Measurements from ENCODE around the gene ZHX3. TPM values are rescaled to one million over a fixed set of nuclear protein-coding genes. Genes with fewer than 3 reads are reported as not detected.

The ZHX3 gene, protein sequence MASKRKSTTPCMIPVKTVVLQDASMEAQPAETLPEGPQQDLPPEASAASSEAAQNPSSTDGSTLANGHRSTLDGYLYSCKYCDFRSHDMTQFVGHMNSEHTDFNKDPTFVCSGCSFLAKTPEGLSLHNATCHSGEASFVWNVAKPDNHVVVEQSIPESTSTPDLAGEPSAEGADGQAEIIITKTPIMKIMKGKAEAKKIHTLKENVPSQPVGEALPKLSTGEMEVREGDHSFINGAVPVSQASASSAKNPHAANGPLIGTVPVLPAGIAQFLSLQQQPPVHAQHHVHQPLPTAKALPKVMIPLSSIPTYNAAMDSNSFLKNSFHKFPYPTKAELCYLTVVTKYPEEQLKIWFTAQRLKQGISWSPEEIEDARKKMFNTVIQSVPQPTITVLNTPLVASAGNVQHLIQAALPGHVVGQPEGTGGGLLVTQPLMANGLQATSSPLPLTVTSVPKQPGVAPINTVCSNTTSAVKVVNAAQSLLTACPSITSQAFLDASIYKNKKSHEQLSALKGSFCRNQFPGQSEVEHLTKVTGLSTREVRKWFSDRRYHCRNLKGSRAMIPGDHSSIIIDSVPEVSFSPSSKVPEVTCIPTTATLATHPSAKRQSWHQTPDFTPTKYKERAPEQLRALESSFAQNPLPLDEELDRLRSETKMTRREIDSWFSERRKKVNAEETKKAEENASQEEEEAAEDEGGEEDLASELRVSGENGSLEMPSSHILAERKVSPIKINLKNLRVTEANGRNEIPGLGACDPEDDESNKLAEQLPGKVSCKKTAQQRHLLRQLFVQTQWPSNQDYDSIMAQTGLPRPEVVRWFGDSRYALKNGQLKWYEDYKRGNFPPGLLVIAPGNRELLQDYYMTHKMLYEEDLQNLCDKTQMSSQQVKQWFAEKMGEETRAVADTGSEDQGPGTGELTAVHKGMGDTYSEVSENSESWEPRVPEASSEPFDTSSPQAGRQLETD
- total RNA-seq, result 24.5 TPM

DNA sequence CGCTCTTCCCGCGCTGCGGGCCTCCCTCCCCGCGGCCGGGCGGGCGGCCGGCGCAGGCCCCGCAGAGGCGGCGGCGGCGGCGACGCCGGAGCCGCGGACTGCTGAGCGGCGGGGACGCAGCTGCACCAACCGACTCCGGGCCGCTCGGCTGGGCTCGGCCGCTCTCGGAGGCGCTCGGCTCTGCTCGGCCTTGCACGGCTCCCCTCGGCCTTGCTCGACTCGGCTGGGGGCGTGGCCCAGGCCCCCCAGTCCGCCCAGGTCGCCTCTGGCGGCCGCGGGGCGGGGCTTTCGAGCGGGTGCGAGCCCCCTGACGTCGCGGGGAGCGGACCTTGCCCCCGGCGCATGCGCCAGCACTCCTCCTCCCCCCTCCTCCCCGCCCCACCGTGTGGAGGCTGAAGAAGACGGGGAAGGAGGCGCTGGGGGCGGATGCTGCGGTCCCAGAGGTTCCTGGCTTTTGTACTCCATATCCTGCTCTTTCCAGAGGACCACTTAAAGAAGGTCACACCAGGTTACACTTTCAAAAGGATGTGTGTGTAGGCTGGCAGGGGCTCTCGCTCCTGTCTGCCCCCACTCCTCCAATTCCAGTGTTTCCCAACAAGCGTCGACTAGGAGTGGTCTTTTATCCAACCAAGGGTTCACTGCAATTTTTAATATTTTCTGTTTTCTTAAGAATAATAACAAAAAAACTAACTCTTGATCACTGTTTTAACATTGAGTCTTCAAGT, at the start of gene ZHX3:
ZHX3 (minus strand) TSS at position 186 of the 725 bp plus-strand sequence. CDS start 112,815 bp downstream, outside the sequence.

DNA sequence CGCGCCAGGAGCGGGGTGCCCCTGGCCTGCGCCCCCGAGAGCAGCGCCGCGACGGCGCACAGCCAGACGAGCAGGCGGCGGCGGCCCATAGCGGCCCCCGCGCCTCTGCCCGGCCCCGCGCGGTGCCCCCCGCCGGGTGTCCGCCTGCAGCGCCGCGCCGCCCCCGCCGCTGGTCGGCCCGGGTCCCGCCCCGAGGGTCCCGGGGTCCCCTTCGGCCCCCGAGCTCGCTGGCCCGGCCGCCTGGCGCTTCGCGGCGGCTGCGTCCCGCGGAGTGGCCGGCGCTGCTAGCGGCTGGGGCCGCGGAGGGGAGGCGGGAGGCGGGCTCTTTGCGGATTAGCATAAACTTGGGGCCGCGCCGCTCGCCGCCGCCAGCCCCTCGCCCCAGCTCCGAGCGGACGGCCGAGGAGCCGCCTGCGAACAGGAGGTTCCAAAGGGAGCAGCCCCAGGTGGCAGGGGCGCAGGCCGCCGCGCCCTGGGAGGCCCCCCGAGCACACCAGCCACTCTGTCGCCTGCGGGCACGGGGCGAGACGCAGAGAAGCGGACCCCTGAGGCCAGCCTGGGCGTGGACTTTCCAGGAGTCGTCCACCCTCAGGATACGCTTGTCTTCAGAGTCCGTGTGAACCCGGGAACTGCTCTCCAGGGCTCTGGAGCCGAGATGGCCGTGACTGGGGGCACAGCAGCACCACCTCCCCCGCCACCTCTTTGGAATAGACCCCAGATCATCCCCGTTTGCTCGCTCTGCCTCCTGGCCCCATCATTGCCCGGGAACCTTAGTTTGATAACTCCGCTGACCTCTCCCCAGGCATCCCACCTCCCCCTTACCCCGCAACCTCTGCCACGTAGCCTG, 49.2 kb upstream of the ZHX3 start, which contains the start of gene EMILIN3:
EMILIN3 (minus strand) TSS at position 273 of the 847 bp plus-strand sequence; CDS start at position 89, 184 bp downstream.

DNA sequence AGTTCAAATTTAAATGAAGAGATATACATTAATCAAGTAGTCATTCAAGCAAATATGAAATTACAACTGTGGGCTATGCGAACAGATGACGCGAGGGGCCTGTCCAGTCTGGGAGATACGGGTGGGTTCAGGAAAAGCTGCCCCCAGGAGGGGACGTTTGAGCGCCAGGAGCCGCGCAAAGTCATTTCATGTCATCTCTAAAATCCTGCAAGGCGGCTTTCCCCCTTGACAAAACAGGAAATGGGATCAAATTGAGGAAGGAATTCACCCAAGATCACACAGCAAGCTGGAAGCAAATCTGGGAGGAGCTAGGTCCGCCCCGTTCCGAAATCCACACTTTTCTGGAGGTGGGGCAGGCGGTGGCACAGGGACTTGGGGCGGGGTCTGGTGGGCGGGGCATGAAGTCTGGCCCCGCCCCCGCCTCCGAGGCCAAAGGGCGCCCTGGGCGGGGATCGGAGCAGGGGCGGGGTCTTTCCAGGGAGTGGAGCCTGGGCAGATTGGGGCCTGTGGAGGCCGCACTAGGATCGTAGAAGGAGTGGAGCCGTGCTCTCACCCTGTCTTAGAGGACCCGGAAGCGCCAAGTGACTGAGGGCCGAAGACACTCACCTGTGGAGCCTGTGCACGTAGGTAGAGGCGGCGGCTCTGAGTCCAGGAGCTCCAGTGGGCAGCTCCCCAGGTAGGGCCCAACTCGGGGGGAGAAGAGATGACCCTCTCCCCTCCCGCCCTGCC, 23.0 kb upstream of the ZHX3 start, which contains the start of gene LPIN3:
LPIN3 (plus strand) TSS at position 495 of the 729 bp plus-strand sequence. CDS start 4,983 bp downstream, outside the sequence.

DNA sequence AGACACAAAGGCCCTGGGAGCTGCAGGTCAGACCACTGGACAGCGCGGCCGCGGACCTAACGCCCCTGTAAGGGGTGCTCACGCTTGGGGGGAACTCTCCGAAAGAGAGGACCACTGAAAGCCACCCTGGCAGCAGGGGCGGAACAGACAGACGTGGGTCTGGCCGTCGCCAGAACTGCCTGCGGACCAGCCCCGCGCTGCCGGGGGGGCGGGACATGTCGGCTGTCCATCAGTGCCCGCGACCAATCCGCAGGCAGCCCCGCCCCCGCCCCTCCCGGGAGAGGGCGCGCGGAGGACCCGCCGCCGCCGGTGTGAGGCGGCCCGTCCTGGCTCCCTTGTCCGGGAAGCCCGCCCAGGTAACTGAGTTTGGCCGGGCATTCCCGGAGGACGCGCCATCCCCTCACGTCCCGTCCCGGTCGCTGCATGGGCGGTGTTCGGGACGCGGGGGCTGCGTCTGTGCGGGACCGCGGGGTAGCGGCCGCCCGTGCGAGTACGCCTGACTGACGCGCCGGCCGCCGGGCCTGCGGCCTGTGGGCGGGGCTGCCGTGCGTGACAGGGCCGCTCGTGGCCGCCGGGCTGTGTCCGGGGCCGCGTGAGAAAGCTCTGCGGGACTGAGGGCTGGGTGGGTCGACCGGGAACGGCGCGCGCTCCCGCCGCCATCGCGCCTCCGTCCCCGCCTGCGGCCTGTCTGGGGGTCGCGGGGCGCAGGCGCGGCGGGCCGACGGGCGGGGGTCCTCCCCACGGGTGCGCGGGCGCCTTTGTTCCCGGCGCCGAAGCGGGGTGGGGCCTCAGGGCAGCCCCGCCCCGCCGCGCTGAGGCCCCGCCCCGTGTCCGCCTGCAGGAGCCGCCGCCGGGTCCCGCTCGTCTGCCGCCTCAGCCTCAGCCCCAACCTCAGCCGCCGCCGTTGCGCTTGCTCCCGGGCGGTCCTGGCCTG, 180.6 kb downstream of the ZHX3 start, which contains the start of gene PLCG1:
PLCG1 (plus strand) TSS at position 864 of the 934 bp plus-strand sequence. CDS start 99 bp downstream, outside the sequence.

Small RNA genes within 50 kb of the gene (small RNA-seq; reads per million reads assigned to genes)
- gene AL022394.1 (not detected), gene MIR6871 (not detected), gene RN7SL615P (not detected)

Other genes starting within 250 kb of the ZHX3 start
- gene PLCG1, start 180.2 kb downstream of the ZHX3 start, total RNA-seq, result 93.9 TPM
- 1.4 TPM for gene LPIN3, start 23.1 kb upstream of the ZHX3 start, total RNA-seq
- 3.5 TPM for gene EMILIN3, start 49.1 kb upstream of the ZHX3 start, total RNA-seq